IPS DF 19.7 (cell line): ENCODE data around the gene PRR15.

ENCODE experiments used
- DNase-seq: peaks from one replicate; pipeline ENCODE4 v3.0.0-alpha.2; 2013; ENCODE audit warnings: low read depth, low spot score

The PRR15 gene

GRCh38 chr7:29609162-29610037 lies 45.8 kb downstream of the PRR15 start:
- DNase-seq = no peak

DNA sequence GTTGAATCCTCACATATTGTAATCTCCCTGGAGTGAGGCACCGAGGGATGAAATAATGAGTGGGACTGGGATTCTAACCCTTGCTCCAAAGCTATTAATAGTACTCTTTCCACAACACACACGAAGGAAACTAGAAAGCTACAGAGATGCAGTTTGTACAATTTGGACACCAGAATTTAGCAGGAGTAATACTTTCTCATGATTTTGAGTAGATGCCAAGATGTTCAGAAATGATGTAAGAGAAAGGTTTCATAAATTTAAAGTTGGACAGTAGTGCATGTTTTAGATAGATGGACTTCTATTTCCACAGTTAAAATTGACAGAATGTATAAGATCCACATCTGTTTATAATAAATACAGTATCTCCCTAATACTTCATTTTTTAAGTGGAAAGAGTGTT lies 46.5 kb downstream of the PRR15 start:
- DNase-seq = no peak

DNA sequence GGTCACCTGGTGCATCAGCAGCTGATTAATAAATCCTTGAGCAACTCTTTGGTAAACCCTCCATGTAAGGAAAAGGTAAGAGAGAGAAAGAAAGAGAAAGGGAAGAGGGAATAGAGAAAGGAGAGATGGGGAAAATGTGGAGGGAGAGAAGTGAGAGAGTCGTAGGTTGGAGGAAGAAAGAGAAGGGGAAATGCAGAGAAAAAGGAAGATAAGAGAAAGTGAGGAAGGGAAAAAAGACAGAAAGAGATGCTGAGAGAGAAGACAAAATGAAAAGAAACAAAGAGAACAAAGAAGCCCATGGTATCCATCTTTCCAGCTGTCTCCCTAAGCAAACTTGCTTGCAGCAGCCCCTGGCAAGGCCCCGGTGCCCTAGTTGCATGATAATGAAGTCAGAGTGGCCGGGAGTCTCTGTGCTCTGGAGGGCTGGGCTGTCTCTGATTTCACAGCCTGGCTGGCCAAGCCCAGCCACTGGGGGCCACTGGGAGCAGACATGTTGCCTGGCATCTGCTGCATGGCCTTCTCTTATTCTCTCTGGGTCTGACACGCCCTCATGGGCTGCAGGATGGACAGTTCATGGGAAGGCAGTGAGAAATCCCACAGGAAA lies 48.4 kb downstream of the PRR15 start:
- no peak for DNase-seq

GRCh38 chr7:29612596-29612995 lies 49.0 kb downstream of the PRR15 start:
- no peak for DNase-seq

- DNase-seq = no peak
Observed at GRCh38 chr7:29613100-29613499, 49.5 kb downstream of the PRR15 start.

- no peak for DNase-seq
Observed at GRCh38 chr7:29614229-29614628, 50.6 kb downstream of the PRR15 start.
